Ovary (tissue), 9 donors: ENCODE measurements around the gene DENND4C. TPM values are rescaled to one million over a fixed set of nuclear protein-coding genes. Genes with fewer than 3 reads are reported as not detected.
A peak's percentile ranks its signal among the peaks of the same experiment; 100 is the strongest.
"Not testable (repeated sequence)": the region's sequence is repeated elsewhere in the genome, so short reads cannot be mapped to it uniquely, and the experiment has no call there.

Experiments used
- DNase-seq, 5 donors: peaks; one replicate each; pipeline ENCODE4 v3.0.0-alpha.2; 2019 to 2020
- H3K27ac ChIP-seq, 2 donors: fragments of 200-600 bp; one replicate each; pipeline versions ENCODE4 v1.5.1 to v1.8.0; 2019 to 2022
- H3K27me3 ChIP-seq: fragments of 200-600 bp; one replicate; pipeline ENCODE4 v1.8.0; 2022
- H3K36me3 ChIP-seq: fragments of 200-600 bp; sonication (generic); one replicate; pipeline ENCODE4 v1.5.1; 2019
- H3K4me1 ChIP-seq: one replicate; pipeline ENCODE4 v1.8.1; 2013; ENCODE audit warnings: mild to moderate bottlenecking, moderate library complexity; ENCODE audit not compliant: insufficient read depth
- H3K4me3 ChIP-seq: fragments of 200-600 bp; sonication (generic); one replicate; pipeline ENCODE4 v1.5.1; 2017
- H3K9me3 ChIP-seq, 2 donors: fragments of 200-600 bp in 1 of 2; sonication (generic) in 1 of 2; one replicate each; pipeline versions ENCODE4 v1.5.1 to v1.8.1; 2013 to 2019; ENCODE audit warnings: mild to moderate bottlenecking in 1 of 2, moderate library complexity in 1 of 2
- EP300 ChIP-seq: sonication (generic); formaldehyde crosslinking; IDR thresholded peaks from one replicate; pipeline ENCODE4 v1.6.1; 2017; ENCODE audit warnings: antibody characterized with exemption
- POLR2A ChIP-seq: fragments of 450-650 bp; IDR thresholded peaks from one replicate; pipeline ENCODE4 v1.6.1; 2017; ENCODE audit warnings: antibody characterized with exemption, mild to moderate bottlenecking, moderate library complexity
- WGBS, 3 donors: extraction: QIAGEN DNeasy Blood & Tissue Kit in 1 of 3; methylation state at CpG; one replicate each; pipeline versions ENCODE4 v1.1.5 to v1.1.7; 2013 to 2017; 5-methylcytosine and 5-hydroxymethylcytosine counted together
- intact Hi-C, 4 donors: fragments of 100-400 bp; cut with DNase I; formaldehyde crosslinking; loops; one replicate each; pipeline versions ENCODE4 v1.11.0 to v1.15.1; 2022 to 2023
- polyA plus RNA-seq, 2 donors: library from polyadenylated mRNA; stranded (reverse); fragments of 200-250 nt in 1 of 2; fragments of 350-450 nt in 1 of 2; fragmentation: Illumina TruSeq in 1 of 2; extraction: RNeasy Lipid Tissue Mini Kit (QIAGEN cat#74804) in 1 of 2; gene quantifications; one replicate each; pipeline ENCODE4 v1.2.3, GENCODE V29; 2013 to 2014
- total RNA-seq, 7 donors: library from RNA; depleted of rRNA in 2 of 7; stranded (reverse); fragments of >200 nt in 2 of 7; fragmentation: NEBNext Ultra II Directional in 3 of 7; extraction: Animal tissue kit (Norgen Biotek cat#: 25700) in 3 of 7; gene quantifications; one replicate each; pipeline versions ENCODE4 v1.1.0 to v1.2.4, GENCODE V29; 2016 to 2023
- TF ChIP-seq, protein P1 (sequence below), 3 donors: fragments of 450-650 bp in 2 of 3; fragments of 200-600 bp in 1 of 3; IDR thresholded peaks; one replicate each; pipeline versions ENCODE4 v1.5.1 to v1.8.0; 2016 to 2022; ENCODE audit warnings: antibody characterized with exemption in 3 of 3, mild to moderate bottlenecking in 1 of 3
- donor health status: DM: no; HTN: no; CAD: no; lungs with moderate emphysema.
- donor health status: DM: no; HTN: no; CAD: no.
- donor health status: Bipolar disorder and iron deficiency.
- donor health status: DM: yes; HTN: yes; CAD: no.
- donor health status: DM: no; HTN: no; CAD: no.
- donor health status: DM: yes; HTN: yes; CAD: no.

Gene DENND4C
- total and polyA plus RNA-seq, 9 donors = 18.7 to 83.9 (median 58.6) TPM

DNA sequence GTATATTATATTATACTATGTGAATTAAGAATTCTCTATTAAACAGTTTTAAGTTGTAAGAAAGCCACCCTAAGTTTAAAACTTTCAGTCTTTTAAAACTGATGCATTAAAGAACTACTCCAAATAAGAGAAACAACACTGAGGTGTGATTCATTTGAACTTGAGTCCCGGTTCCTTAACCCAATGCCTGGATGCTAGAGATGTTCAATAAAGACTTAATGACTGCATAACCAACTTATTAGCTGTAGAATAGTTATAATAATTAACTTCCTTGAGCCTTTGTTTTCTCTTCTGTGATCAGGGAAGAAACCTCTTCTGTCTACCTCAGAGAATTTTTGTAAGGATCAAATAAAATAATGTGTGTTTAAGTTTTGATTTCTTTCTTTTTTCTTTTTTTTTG lies 45.3 kb upstream of the DENND4C start:
- 64 to 82% (median 78%) methylated on average over 1 of the region's 1 CpG for WGBS, 3 donors
- H3K4me1 ChIP-seq = peaks cover 9% of the 10 kb centered on the region
- intact Hi-C loops = no loop called here

DNA sequence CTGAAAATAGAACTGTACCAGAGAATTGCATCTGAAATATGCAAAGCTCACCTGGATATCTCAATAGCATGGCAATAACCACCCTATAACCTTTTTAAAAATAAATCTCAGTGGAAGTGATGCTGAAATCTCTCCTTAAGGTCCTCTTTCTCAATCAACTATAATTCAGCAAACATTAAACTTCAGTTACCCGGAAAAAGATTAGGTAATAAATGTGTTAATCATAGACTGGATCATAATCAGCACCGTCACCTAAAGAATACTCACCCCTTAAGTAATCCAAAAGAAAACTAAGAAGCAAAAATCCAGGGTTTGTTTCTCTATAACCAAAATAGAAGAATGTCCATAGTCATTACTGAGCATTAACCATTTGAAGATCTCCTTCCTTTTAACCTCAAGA lies 44.3 kb upstream of the DENND4C start:
- Histone ChIP-seq H3K9me3 (no peaks in the 10 kb centered on the region), H3K27me3 (no peaks in the 10 kb centered on the region), H3K4me1 (peaks cover 9% of the 10 kb centered on the region), H3K4me3 (no peak overlapping the region), H3K27ac (no peak overlapping the region), H3K36me3 (no peaks in the 10 kb centered on the region)
- WGBS, 3 donors = 91 to 93% (median 92%) methylated on average over 2 of the region's 2 CpGs
- DNase-seq = no peak
- intact Hi-C loops = no loop called here
- TF ChIP-seq POLR2A (no peak), EP300 (no peak)
- TF ChIP-seq, protein P1, sequence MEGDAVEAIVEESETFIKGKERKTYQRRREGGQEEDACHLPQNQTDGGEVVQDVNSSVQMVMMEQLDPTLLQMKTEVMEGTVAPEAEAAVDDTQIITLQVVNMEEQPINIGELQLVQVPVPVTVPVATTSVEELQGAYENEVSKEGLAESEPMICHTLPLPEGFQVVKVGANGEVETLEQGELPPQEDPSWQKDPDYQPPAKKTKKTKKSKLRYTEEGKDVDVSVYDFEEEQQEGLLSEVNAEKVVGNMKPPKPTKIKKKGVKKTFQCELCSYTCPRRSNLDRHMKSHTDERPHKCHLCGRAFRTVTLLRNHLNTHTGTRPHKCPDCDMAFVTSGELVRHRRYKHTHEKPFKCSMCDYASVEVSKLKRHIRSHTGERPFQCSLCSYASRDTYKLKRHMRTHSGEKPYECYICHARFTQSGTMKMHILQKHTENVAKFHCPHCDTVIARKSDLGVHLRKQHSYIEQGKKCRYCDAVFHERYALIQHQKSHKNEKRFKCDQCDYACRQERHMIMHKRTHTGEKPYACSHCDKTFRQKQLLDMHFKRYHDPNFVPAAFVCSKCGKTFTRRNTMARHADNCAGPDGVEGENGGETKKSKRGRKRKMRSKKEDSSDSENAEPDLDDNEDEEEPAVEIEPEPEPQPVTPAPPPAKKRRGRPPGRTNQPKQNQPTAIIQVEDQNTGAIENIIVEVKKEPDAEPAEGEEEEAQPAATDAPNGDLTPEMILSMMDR (IDR thresholded peaks at IDR 0.05) = no peak

More for the DNA sequence above, 45.3 kb upstream of the DENND4C start:
- H3K9me3 ChIP-seq = no peaks in the 10 kb centered on the region
- TF ChIP-seq, protein P1 (IDR thresholded peaks at IDR 0.05) = no peak
- no peak for TF ChIP-seq POLR2A
- no peak for TF ChIP-seq EP300
- peak overlapping the region in 1 of 2 donors; percentile 83 for H3K27ac ChIP-seq
- H3K27me3 ChIP-seq = no peaks in the 10 kb centered on the region
- H3K36me3 ChIP-seq = no peaks in the 10 kb centered on the region
- DNase-seq = no peak
- no peak overlapping the region for H3K4me3 ChIP-seq

DNA sequence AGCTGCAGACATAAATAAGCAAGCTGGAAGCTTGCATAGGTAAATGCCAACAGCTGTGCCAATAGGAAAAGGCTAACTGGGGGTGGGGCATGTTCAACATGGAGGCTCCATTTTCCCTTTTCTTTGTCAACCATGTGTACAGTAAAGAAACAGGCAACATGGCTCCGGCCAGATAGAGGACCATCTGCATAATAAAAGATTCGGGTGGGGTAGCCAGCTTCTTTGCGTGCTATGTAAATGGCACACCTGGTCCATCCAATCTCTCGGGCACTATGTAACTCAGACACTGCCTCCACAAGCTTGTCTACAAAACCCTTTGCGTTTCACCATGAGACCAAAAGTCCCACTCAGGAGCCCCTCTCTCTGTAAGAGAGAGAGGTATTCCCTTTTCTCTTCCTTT lies 41.7 kb upstream of the DENND4C start:
- peaks cover 4% of the 10 kb centered on the region for H3K4me1 ChIP-seq
- no peak overlapping the region for H3K4me3 ChIP-seq
- H3K9me3 ChIP-seq = no peaks in the 10 kb centered on the region
- WGBS, 3 donors = 94 to 97% (median 97%) methylated on average over 5 of the region's 5 CpGs
- no peak for DNase-seq
- TF ChIP-seq EP300 = no peak
- TF ChIP-seq POLR2A = no peak
- intact Hi-C loops = no loop called here
- H3K36me3 ChIP-seq = no peaks in the 10 kb centered on the region
- H3K27me3 ChIP-seq = no peaks in the 10 kb centered on the region
- H3K27ac ChIP-seq = no peak overlapping the region

DNA sequence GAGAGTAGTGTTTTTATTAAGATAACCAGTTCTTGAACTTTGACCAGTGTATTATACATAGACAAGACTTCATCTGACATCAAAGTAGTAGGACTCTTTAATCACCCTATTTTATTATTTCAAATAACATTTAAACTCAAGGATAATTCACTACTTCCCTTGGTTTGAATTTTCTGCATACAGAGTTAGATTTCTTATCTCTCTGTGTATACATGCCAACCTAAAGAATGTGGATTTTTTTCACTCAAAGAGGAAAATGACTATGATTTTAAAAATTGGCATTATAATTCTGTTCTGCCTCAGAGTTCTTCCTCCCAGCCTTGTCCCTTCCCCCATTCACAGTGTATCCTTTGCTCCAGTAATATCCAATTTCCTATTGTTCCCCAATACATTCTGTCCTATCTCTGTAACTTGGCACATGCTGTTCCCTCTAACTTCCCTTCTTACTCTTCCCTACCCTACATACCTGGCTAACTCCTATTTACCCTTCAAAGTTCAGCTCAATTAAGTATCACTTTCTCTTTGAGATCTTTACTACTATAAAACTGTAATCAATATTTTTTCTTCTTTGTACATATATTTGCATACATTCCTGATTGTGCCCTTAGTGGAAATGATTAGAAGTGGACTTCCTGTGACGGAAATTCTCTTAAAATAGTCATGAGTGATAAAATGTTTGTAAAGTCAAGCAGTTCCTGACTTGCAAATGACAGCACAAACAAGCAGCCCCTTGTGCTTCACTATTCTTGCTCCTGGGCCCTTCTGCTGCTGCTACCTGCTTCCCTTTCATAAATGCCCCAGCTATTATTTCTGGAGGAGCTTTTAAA lies 38.1 kb upstream of the DENND4C start:
- DNase-seq = no peak
- no peak for TF ChIP-seq POLR2A
- no peak for TF ChIP-seq EP300
- TF ChIP-seq, protein P1 (IDR thresholded peaks at IDR 0.05) = no peak
- no peak overlapping the region for H3K4me3 ChIP-seq
- 73 to 83% (median 75%) methylated on average over 1 of the region's 1 CpG for WGBS, 3 donors
- H3K4me1 ChIP-seq = no peaks in the 10 kb centered on the region
- no peaks in the 10 kb centered on the region for H3K36me3 ChIP-seq
- intact Hi-C loops = no loop called here
- H3K27me3 ChIP-seq = no peaks in the 10 kb centered on the region
- H3K27ac ChIP-seq = no peak overlapping the region
- H3K9me3 ChIP-seq = no peaks in the 10 kb centered on the region

DNA sequence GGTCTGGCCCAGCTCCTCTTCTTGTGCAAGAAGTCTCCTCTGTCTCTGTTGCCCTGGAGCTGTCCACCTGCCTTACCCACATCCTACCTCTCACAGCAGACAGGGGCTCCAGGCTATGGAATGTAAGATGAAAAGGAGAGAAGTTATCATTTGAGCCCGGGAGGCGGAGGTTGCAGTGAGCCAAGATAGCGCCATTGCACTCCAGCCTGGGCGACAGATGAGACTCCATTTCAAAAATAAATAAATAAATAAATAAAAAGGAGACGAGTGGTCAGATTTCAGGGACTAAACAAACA lies 37.5 kb upstream of the DENND4C start:
- no peak for DNase-seq
- Histone ChIP-seq H3K9me3 (no peaks in the 10 kb centered on the region), H3K4me1 (no peaks in the 10 kb centered on the region), H3K36me3 (no peaks in the 10 kb centered on the region), H3K27me3 (no peaks in the 10 kb centered on the region), H3K4me3 (no peak overlapping the region), H3K27ac (no peak overlapping the region)
- WGBS, 3 donors = 86 to 88% (median 87%) methylated on average over 5 of the region's 5 CpGs
- TF ChIP-seq, protein P1 (IDR thresholded peaks at IDR 0.05) = no peak
- TF ChIP-seq POLR2A = no peak
- TF ChIP-seq EP300 = no peak
- intact Hi-C loops = no loop called here

DNA sequence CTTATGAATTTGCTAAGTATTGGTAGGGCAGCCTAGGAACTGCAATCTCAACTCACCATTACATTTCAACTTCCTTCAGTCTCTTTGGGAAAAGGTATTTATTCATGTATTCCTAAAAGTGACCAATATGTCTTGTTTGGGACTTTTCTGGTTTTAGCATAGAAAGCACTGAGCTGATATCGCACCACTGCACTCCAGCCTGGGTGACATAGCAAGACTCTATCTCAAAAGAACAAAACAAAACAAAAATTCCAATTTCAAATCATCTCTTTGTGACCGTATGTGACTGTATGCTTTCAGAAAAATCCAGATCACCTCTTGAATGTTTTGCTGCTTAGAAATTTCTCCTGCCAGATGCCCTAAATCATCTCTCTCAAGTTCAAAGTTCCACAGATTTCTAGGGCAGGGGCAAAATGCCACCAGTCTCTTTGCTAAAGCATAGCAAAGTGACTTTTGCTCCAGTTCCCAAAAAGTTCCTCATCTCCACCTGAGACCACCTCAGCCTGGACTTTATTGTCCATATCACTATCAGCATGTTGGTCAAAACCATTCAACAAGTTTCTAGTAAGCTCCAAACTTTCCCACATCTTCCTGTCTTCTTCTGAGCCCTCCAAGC lies 37.0 kb upstream of the DENND4C start:
- H3K27me3 ChIP-seq, DNase-seq, H3K4me1 ChIP-seq, intact Hi-C loops, H3K4me3 ChIP-seq, H3K9me3 ChIP-seq, H3K27ac ChIP-seq, H3K36me3 ChIP-seq: not testable (repeated sequence)
- WGBS, 3 donors = 90 to 96% (median 94%) methylated on average over 2 of the region's 2 CpGs
